Measurements from ENCODE around the gene RAB6D. TPM values are rescaled to one million over a fixed set of nuclear protein-coding genes. Genes with fewer than 3 reads are reported as not detected.
"Not testable (repeated sequence)": the region's sequence is repeated elsewhere in the genome, so short reads cannot be mapped to it uniquely, and the experiment has no call there.

Gene RAB6D
- total RNA-seq = not detected
- long read RNA-seq = 0 reads

- not testable (repeated sequence) for DNase-seq
- ATAC-seq (ENCODE audit: poor library complexity) = peak; percentile 79
These were observed at the start of gene RAB6D for GRCh38 chr2:131363703-131364186. Gene RAB6D, minus strand, starts transcription at chr2:131364168. Its CDS starts 448 bp downstream, at chr2:131363720.

GRCh38 chr2:131413148-131413747, 49.3 kb upstream of the RAB6D start:
- intact Hi-C loops (cut with DNase I) = loop anchor here (5.0 to 10.0 kb wide), 2 partner anchors 82 to 259 kb away; partner anchors contain the start of gene MZT2A
- peak; percentile 78 for ATAC-seq (ENCODE audit: poor library complexity)

More at GRCh38 chr2:131363703-131364186, at the start of gene RAB6D:
- intact Hi-C loops (cut with DNase I) = not testable (repeated sequence)

GRCh38 chr2:131410173-131410572, 46.2 kb upstream of the RAB6D start:
- intact Hi-C loops (cut with DNase I) = loop anchor here (5.0 to 10.0 kb wide), 2 partner anchors 85 to 262 kb away; partner anchors contain the start of gene MZT2A
- ATAC-seq (ENCODE audit: poor library complexity) (no peak), DNase-seq (no peak)

More at GRCh38 chr2:131413148-131413747, 49.3 kb upstream of the RAB6D start:
- no peak for DNase-seq

- no peak for ATAC-seq (ENCODE audit: poor library complexity)
- DNase-seq = no peak
- intact Hi-C loops (cut with DNase I) = no loop called here
These were observed 44.8 kb upstream of the RAB6D start for GRCh38 chr2:131408778-131409177.

- ATAC-seq (ENCODE audit: poor library complexity) = no peak
- intact Hi-C loops (cut with DNase I) = no loop called here
- DNase-seq = no peak
These were observed 44.2 kb upstream of the RAB6D start for GRCh38 chr2:131408207-131408606.

GRCh38 chr2:131404753-131405152, 40.8 kb upstream of the RAB6D start:
- no peak for ATAC-seq (ENCODE audit: poor library complexity)
- no peak for DNase-seq
- intact Hi-C loops (cut with DNase I) = no loop called here

GRCh38 chr2:131402320-131403039, 38.5 kb upstream of the RAB6D start:
- no peak for ATAC-seq (ENCODE audit: poor library complexity)
- intact Hi-C loops (cut with DNase I) = no loop called here
- no peak for DNase-seq

GRCh38 chr2:131400849-131401248, 36.9 kb upstream of the RAB6D start:
- ATAC-seq (ENCODE audit: poor library complexity) (no peak), DNase-seq (no peak)
- intact Hi-C loops (cut with DNase I) = no loop called here

- ATAC-seq (ENCODE audit: poor library complexity); DNase-seq; intact Hi-C loops (cut with DNase I): not testable (repeated sequence)
These were observed 36.5 kb upstream of the RAB6D start for GRCh38 chr2:131400441-131400840.

GRCh38 chr2:131396209-131396608, 32.2 kb upstream of the RAB6D start:
- DNase-seq; ATAC-seq (ENCODE audit: poor library complexity); intact Hi-C loops (cut with DNase I): not testable (repeated sequence)

GRCh38 chr2:131395024-131395645, 31.2 kb upstream of the RAB6D start:
- intact Hi-C loops (cut with DNase I); DNase-seq: not testable (repeated sequence)
- ATAC-seq (ENCODE audit: poor library complexity) = peak; percentile 70

- DNase-seq (no peak), ATAC-seq (ENCODE audit: poor library complexity) (peak; percentile 82)
- intact Hi-C loops (cut with DNase I) = no loop called here
These were observed 30.4 kb upstream of the RAB6D start for GRCh38 chr2:131394147-131394931.

GRCh38 chr2:131391953-131392352, 28.0 kb upstream of the RAB6D start:
- ATAC-seq (ENCODE audit: poor library complexity); DNase-seq; intact Hi-C loops (cut with DNase I): not testable (repeated sequence)

GRCh38 chr2:131391471-131391870, 27.5 kb upstream of the RAB6D start:
- DNase-seq; ATAC-seq (ENCODE audit: poor library complexity); intact Hi-C loops (cut with DNase I): not testable (repeated sequence)

- DNase-seq; intact Hi-C loops (cut with DNase I); ATAC-seq (ENCODE audit: poor library complexity): not testable (repeated sequence)
These were observed 26.6 kb upstream of the RAB6D start for GRCh38 chr2:131390495-131391130.

GRCh38 chr2:131389657-131390056, 25.7 kb upstream of the RAB6D start:
- intact Hi-C loops (cut with DNase I) = no loop called here
- ATAC-seq (ENCODE audit: poor library complexity) = no peak
- no peak for DNase-seq

- ATAC-seq (ENCODE audit: poor library complexity); intact Hi-C loops (cut with DNase I); DNase-seq: not testable (repeated sequence)
These were observed 24.9 kb upstream of the RAB6D start for GRCh38 chr2:131388834-131389233.

- DNase-seq; intact Hi-C loops (cut with DNase I); ATAC-seq (ENCODE audit: poor library complexity): not testable (repeated sequence)
These were observed 9.1 kb upstream of the RAB6D start for GRCh38 chr2:131373111-131373510.

Measured in Right ventricle myocardium superior (tissue), 1 donor.